ENCODE data around the gene TBRG4.

TBRG4 gene

GRCh38 chr7:45133352-45133751 lies 21.9 kb upstream of the TBRG4 start:
- H3K4me3 ChIP-seq (ENCODE audit: low read length, poor library complexity, severe bottlenecking), result no peak overlapping the region
- no peak overlapping the region for H3K9ac ChIP-seq (ENCODE audit: low read depth, low read length, poor library complexity, severe bottlenecking)
- H4K20me1 ChIP-seq (ENCODE audit: insufficient read depth, low read length, poor library complexity, severe bottlenecking), result no peaks in the 10 kb centered on the region
- TF ChIP-seq CTCF (conservative IDR thresholded peaks at IDR 0.05; ENCODE audit: low read length), result no peak
- no peak for TF ChIP-seq EZH2phosphoT487 (IDR thresholded peaks at IDR 0.05; ENCODE audit: borderline replicate concordance)
- H3F3A ChIP-seq (ENCODE audit: low read depth), result no peaks in the 10 kb centered on the region
- peaks cover 4% of the 10 kb centered on the region for H3K4me1 ChIP-seq (ENCODE audit: insufficient read depth, low read length, poor library complexity, severe bottlenecking)
- H3K4me2 ChIP-seq (ENCODE audit: low read depth, low read length, poor library complexity, severe bottlenecking), result no peak overlapping the region
- H3K27me3 ChIP-seq (ENCODE audit: insufficient read depth, low read length, poor library complexity, severe bottlenecking), result no peaks in the 10 kb centered on the region
- H3K79me2 ChIP-seq (ENCODE audit: insufficient read depth, low read length), result no peaks in the 10 kb centered on the region
- no peak overlapping the region for H2AFZ ChIP-seq (ENCODE audit: low read length)
- no peaks in the 10 kb centered on the region for H3K36me3 ChIP-seq (ENCODE audit: insufficient read depth, low read length)
- no peaks in the 10 kb centered on the region for H3K9me3 ChIP-seq (ENCODE audit: insufficient read depth, low read depth, low read length)
- no peaks in the 10 kb centered on the region for H3K9me2 ChIP-seq (replicated peaks; ENCODE audit: low read depth, low read length)

GRCh38 chr7:45132708-45133320 lies 21.3 kb upstream of the TBRG4 start:
- Histone ChIP-seq H3K36me3 (ENCODE audit: insufficient read depth, low read length) (no peaks in the 10 kb centered on the region), H3K4me1 (ENCODE audit: insufficient read depth, low read length, poor library complexity, severe bottlenecking) (peaks cover 4% of the 10 kb centered on the region), H3K4me2 (ENCODE audit: low read depth, low read length, poor library complexity, severe bottlenecking) (no peak overlapping the region)

GRCh38 chr7:45131891-45132290 lies 20.4 kb upstream of the TBRG4 start:
- no peaks in the 10 kb centered on the region for H3K9me3 ChIP-seq (ENCODE audit: insufficient read depth, low read depth, low read length)
- H4K20me1 ChIP-seq (ENCODE audit: insufficient read depth, low read length, poor library complexity, severe bottlenecking), result no peaks in the 10 kb centered on the region
- no peak overlapping the region for H3K4me3 ChIP-seq (ENCODE audit: low read length, poor library complexity, severe bottlenecking)
- no peaks in the 10 kb centered on the region for H3K27me3 ChIP-seq (ENCODE audit: insufficient read depth, low read length, poor library complexity, severe bottlenecking)
- H3K4me1 ChIP-seq (ENCODE audit: insufficient read depth, low read length, poor library complexity, severe bottlenecking), result peaks cover 4% of the 10 kb centered on the region
- H3F3A ChIP-seq (ENCODE audit: low read depth), result no peaks in the 10 kb centered on the region
- no peak overlapping the region for H3K9ac ChIP-seq (ENCODE audit: low read depth, low read length, poor library complexity, severe bottlenecking)
- no peak overlapping the region for H3K4me2 ChIP-seq (ENCODE audit: low read depth, low read length, poor library complexity, severe bottlenecking)
- no peak for TF ChIP-seq CTCF (conservative IDR thresholded peaks at IDR 0.05; ENCODE audit: low read length)
- TF ChIP-seq EZH2phosphoT487 (IDR thresholded peaks at IDR 0.05; ENCODE audit: borderline replicate concordance), result no peak
- no peaks in the 10 kb centered on the region for H3K79me2 ChIP-seq (ENCODE audit: insufficient read depth, low read length)
- no peaks in the 10 kb centered on the region for H3K9me2 ChIP-seq (replicated peaks; ENCODE audit: low read depth, low read length)
- no peak overlapping the region for H2AFZ ChIP-seq (ENCODE audit: low read length)
- H3K36me3 ChIP-seq (ENCODE audit: insufficient read depth, low read length), result no peaks in the 10 kb centered on the region

More at GRCh38 chr7:45132708-45133320, 21.3 kb upstream of the TBRG4 start:
- Histone ChIP-seq H3K4me3 (ENCODE audit: low read length, poor library complexity, severe bottlenecking) (no peak overlapping the region), H3K27me3 (ENCODE audit: insufficient read depth, low read length, poor library complexity, severe bottlenecking) (no peaks in the 10 kb centered on the region), H3K79me2 (ENCODE audit: insufficient read depth, low read length) (no peaks in the 10 kb centered on the region), H3K9me2 (replicated peaks; ENCODE audit: low read depth, low read length) (no peaks in the 10 kb centered on the region), H3K9ac (ENCODE audit: low read depth, low read length, poor library complexity, severe bottlenecking) (no peak overlapping the region), H4K20me1 (ENCODE audit: insufficient read depth, low read length, poor library complexity, severe bottlenecking) (no peaks in the 10 kb centered on the region), H3F3A (ENCODE audit: low read depth) (no peaks in the 10 kb centered on the region), H2AFZ (ENCODE audit: low read length) (no peak overlapping the region), H3K9me3 (ENCODE audit: insufficient read depth, low read depth, low read length) (no peaks in the 10 kb centered on the region)
- TF ChIP-seq CTCF (conservative IDR thresholded peaks at IDR 0.05; ENCODE audit: low read length) (no peak), EZH2phosphoT487 (IDR thresholded peaks at IDR 0.05; ENCODE audit: borderline replicate concordance) (no peak)

All from Loucy (cell line).